ENCODE results near the gene CAPN1. TPM values are rescaled to one million over a fixed set of nuclear protein-coding genes. Genes with fewer than 3 reads are reported as not detected.
"Not testable (repeated sequence)": the region's sequence is repeated elsewhere in the genome, so short reads cannot be mapped to it uniquely, and the experiment has no call there.

The CAPN1 gene
- total and polyA plus RNA-seq, 8 donors = 79.5 to 325 (median 134) TPM

DNA sequence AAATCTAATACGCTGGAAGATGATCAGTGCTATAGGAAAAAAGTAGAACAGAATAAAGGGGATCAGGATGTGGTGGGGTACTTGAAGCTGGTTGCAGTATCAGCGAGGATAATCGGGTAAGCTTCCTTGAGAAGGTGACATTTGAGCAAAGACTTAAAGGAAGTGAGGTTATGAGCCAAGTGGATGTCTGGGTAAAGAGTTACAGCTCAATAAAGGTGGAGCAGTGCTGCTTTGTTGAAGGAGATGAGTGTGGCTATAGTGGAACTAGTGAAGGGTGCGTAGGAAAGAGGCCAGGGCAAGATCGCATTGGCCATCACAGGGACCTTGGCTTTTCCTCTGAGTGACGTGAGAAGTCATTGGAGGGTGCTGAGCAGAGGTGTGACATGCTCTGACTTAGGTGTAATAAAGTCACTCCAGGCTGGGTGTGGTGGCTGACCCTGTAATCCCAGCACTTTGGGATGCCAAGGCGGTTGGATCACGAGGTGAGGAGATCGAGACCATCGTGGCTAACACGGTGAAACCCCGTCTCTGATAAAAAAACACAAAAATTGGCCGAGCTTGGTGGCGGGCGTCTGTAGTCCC is 45.1 kb upstream of the CAPN1 start:
- TF ChIP-seq POLR2A (IDR thresholded peaks at IDR 0.05) (no peak), EP300 (IDR thresholded peaks at IDR 0.05) (no peak), POLR2AphosphoS5 (IDR thresholded peaks at IDR 0.05) (no peak)
- TF ChIP-seq, protein P1, sequence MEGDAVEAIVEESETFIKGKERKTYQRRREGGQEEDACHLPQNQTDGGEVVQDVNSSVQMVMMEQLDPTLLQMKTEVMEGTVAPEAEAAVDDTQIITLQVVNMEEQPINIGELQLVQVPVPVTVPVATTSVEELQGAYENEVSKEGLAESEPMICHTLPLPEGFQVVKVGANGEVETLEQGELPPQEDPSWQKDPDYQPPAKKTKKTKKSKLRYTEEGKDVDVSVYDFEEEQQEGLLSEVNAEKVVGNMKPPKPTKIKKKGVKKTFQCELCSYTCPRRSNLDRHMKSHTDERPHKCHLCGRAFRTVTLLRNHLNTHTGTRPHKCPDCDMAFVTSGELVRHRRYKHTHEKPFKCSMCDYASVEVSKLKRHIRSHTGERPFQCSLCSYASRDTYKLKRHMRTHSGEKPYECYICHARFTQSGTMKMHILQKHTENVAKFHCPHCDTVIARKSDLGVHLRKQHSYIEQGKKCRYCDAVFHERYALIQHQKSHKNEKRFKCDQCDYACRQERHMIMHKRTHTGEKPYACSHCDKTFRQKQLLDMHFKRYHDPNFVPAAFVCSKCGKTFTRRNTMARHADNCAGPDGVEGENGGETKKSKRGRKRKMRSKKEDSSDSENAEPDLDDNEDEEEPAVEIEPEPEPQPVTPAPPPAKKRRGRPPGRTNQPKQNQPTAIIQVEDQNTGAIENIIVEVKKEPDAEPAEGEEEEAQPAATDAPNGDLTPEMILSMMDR (IDR thresholded peaks at IDR 0.05) = no peak
- no peaks in the 10 kb centered on the region for H3K27me3 ChIP-seq
- peaks cover 25 to 40% (median 36%) of the 10 kb centered on the region in 4 donors for H3K4me1 ChIP-seq
- H3K9me3 ChIP-seq = no peaks in the 10 kb centered on the region
- H3K36me3 ChIP-seq = peaks cover 14 to 15% (median 15%) of the 10 kb centered on the region in 4 donors
- DNase-seq = no peak
- peak overlapping the region in 1 of 5 donors; percentile 99 for H3K27ac ChIP-seq
- intact Hi-C loops (cut with DNase I; ENCODE audit: low total_unique reads) = no loop called here
- WGBS, 5 donors = 86 to 92% (median 90%) methylated on average over 15 of the region's 15 CpGs
- H3K4me3 ChIP-seq = no peak overlapping the region

- TF ChIP-seq POLR2A (IDR thresholded peaks at IDR 0.05) (no peak), POLR2AphosphoS5 (IDR thresholded peaks at IDR 0.05) (no peak)
- intact Hi-C loops (cut with DNase I; ENCODE audit: low total_unique reads) = no loop called here
- no peak for DNase-seq
- H3K36me3 ChIP-seq = no peaks in the 10 kb centered on the region
- no peaks in the 10 kb centered on the region for H3K27me3 ChIP-seq
- WGBS, 5 donors = 69 to 82% (median 74%) methylated on average over 7 of the region's 7 CpGs
- H3K27ac ChIP-seq = no peak overlapping the region
- no peaks in the 10 kb centered on the region for H3K9me3 ChIP-seq
- no peaks in the 10 kb centered on the region for H3K4me1 ChIP-seq
- H3K4me3 ChIP-seq = no peak overlapping the region
Observed at GRCh38 chr11:65141896-65142494, 39.7 kb upstream of the CAPN1 start.

GRCh38 chr11:65147352-65148075 is 34.2 kb upstream of the CAPN1 start:
- Histone ChIP-seq H3K9me3 (peaks cover 0 to 4% (median 1%) of the 10 kb centered on the region in 4 donors), H3K36me3 (no peaks in the 10 kb centered on the region), H3K4me1 (peaks cover 9 to 21% (median 10%) of the 10 kb centered on the region in 4 donors), H3K4me3 (no peak overlapping the region), H3K27ac (no peak overlapping the region), H3K27me3 (no peaks in the 10 kb centered on the region)
- intact Hi-C loops (cut with DNase I; ENCODE audit: low total_unique reads) = no loop called here
- no peak for DNase-seq
- TF ChIP-seq POLR2A (IDR thresholded peaks at IDR 0.05) (no peak), POLR2AphosphoS5 (IDR thresholded peaks at IDR 0.05) (no peak)
- TF ChIP-seq, protein P1 (IDR thresholded peaks at IDR 0.05) = no peak
- 70 to 87% (median 76%) methylated on average over 2 of the region's 2 CpGs for WGBS, 5 donors

DNA sequence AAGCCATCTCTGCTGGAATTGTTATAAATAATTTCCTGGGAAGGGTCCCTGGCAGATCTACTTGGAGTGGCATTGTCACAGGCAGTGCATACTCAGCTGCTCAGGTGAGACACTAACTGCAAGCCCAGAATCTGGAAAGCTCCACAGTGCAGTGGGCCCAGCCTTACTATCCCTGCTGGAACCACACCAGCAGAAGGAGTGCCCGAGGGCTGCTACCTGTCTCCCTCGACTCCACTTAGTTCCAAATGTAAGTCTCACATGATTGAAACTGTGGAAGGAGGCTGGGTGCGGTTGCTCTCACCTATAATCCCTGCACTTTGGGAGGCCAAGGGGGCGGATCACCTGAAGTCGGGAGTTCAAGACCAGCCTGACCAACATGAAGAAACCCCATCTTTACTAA is 33.1 kb upstream of the CAPN1 start:
- 77 to 94% (median 84%) methylated on average over 3 to 5 of the region's 5 CpGs for WGBS, 5 donors
- no peak for TF ChIP-seq POLR2A (IDR thresholded peaks at IDR 0.05)
- TF ChIP-seq, protein P1 (IDR thresholded peaks at IDR 0.05) = no peak
- no peak for DNase-seq
- Histone ChIP-seq H3K27me3 (no peaks in the 10 kb centered on the region), H3K4me3 (no peak overlapping the region), H3K4me1 (peaks cover 9 to 21% (median 10%) of the 10 kb centered on the region in 4 donors), H3K27ac (no peak overlapping the region), H3K9me3 (peaks cover 0 to 4% (median 1%) of the 10 kb centered on the region in 4 donors), H3K36me3 (no peaks in the 10 kb centered on the region)
- intact Hi-C loops (cut with DNase I; ENCODE audit: low total_unique reads) = no loop called here

DNA sequence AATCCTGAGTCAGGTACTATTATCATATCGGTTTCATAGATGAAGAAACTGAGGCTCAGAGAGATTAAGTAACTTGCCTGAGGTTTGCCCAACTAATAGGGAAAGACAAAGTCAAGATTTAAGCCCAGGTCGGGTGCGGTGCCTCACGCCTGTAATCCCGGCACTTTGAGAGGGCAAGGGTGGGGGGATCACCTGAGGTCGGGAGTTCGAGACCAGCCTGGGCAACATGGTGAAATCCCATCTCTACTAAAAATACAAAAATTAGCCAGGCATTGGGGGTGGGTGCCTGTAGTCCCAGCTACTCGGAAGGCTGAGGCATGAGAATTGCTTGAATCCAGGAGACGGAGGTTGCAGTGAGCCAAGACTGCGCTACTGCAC is 31.6 kb upstream of the CAPN1 start:
- H3K4me1 ChIP-seq = peaks cover 9 to 21% (median 10%) of the 10 kb centered on the region in 4 donors
- H3K27ac ChIP-seq = peak overlapping the region in 4 of 5 donors; percentile 32 to 65 (median 58)
- H3K4me3 ChIP-seq; intact Hi-C loops (cut with DNase I; ENCODE audit: low total_unique reads); DNase-seq; H3K27me3 ChIP-seq; H3K9me3 ChIP-seq; H3K36me3 ChIP-seq: not testable (repeated sequence)
- WGBS, 5 donors = 73 to 93% (median 81%) methylated on average over 10 of the region's 10 CpGs
